Urinary bladder (tissue), 4 donors: ENCODE measurements around the gene OBSCN. TPM values are rescaled to one million over a fixed set of nuclear protein-coding genes. Genes with fewer than 3 reads are reported as not detected.

ENCODE experiments used
- DNase-seq: peaks from one replicate; pipeline ENCODE4 v3.0.0-alpha.2; 2015; ENCODE audit errors: extremely low spot score
- H3K27ac ChIP-seq: one replicate; pipeline ENCODE4 v1.5.1; 2013; ENCODE audit warnings: low read depth, mild to moderate bottlenecking, moderate library complexity
- H3K36me3 ChIP-seq: one replicate; pipeline ENCODE4 v1.6.1; 2013; ENCODE audit warnings: mild to moderate bottlenecking, moderate library complexity; ENCODE audit not compliant: insufficient read depth
- H3K4me1 ChIP-seq: one replicate; pipeline ENCODE4 v1.6.1; 2013; ENCODE audit warnings: mild to moderate bottlenecking, moderate library complexity; ENCODE audit not compliant: insufficient read depth
- H3K4me3 ChIP-seq: one replicate; pipeline ENCODE4 v1.5.1; 2013; ENCODE audit warnings: low read depth, low read length
- WGBS: extraction: QIAGEN DNeasy Blood & Tissue Kit; methylation state at CpG from one replicate; pipeline ENCODE4 v1.1.7; 2013; 5-methylcytosine and 5-hydroxymethylcytosine counted together
- polyA plus RNA-seq: library from polyadenylated mRNA; stranded (reverse); fragments of 200-250 nt; gene quantifications from one replicate; pipeline ENCODE4 v1.2.3, GENCODE V29; 2013
- total RNA-seq: library from RNA; depleted of rRNA; stranded (reverse); fragments of >200 nt; gene quantifications from one replicate; pipeline ENCODE4 v1.2.3, GENCODE V29; 2014
- donor health status: healthy with polysubstance abuse.
- donor health status: healthy.

The OBSCN gene
- total and polyA plus RNA-seq, 2 donors, result 8.4 to 29.1 TPM

DNA sequence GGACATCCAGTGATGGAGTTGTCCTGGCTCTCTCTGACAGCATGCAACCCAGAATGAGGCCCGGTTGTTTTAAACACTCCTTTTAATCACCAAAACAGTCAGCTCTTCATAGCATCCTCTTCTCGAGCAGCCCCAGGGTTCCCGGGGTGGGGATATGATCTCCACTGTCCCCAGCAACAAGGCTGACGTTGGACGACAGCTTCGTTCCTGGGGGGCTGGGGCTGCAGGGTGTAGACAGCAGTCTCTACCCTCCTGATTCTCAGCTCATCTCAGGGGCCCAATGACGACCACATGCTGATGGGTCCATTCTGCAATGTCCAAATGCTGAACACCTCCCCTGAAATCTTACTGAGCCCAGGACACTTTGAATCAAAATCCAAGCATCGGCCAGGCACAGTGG is 171.8 kb downstream of the OBSCN start:
- Histone ChIP-seq H3K27ac (no peak overlapping the region), H3K36me3 (no peaks in the 10 kb centered on the region), H3K4me1 (no peaks in the 10 kb centered on the region), H3K4me3 (no peak overlapping the region)
- no peak for DNase-seq
- WGBS, result 79% methylated on average over 8 of the region's 8 CpGs

DNA sequence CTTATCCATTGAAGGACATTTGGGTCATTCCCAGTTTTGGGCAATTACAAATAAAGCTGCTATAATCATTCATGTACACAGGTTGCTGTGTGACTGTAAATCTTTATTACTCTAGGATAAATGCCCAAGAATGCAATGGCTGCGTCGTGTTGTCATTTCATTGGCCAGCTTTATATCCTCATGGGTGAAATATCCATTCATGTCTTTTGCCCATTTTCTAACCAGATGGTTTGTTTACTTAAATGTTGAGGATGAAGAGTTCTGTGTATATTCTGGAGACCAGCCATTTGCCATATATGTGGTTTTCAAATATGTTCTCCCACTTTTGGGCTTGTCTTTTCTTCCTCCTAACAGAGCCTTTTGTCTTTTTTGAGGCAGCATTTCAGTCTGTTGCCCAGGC is 173.5 kb downstream of the OBSCN start:
- Histone ChIP-seq H3K4me3 (no peak overlapping the region), H3K27ac (no peak overlapping the region), H3K36me3 (no peaks in the 10 kb centered on the region), H3K4me1 (no peaks in the 10 kb centered on the region)
- DNase-seq, result no peak
- WGBS, result 46% methylated on average over 2 of the region's 2 CpGs

DNA sequence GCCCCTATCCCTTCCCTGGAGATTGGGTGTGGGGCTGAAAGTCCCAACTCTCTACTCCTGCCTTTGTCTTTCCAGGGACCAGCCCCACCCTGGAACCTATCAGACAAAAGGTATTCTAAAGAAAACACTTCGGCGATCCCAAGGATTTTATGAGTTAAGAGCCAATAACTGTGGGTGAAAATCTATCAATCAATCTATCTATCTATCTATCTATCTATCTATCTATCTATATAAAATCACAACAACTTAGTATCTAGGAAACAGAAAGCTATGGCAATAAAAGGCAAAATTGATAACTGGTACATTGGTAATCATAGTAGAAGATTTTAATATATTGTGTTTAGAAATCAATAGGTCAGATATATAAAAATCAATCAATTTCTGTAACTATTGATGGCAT is 175.9 kb downstream of the OBSCN start:
- no peak overlapping the region for H3K4me3 ChIP-seq
- H3K4me1 ChIP-seq, result no peaks in the 10 kb centered on the region
- no peak overlapping the region for H3K27ac ChIP-seq
- 87% methylated on average over 2 of the region's 2 CpGs for WGBS
- no peak for DNase-seq
- no peaks in the 10 kb centered on the region for H3K36me3 ChIP-seq

DNA sequence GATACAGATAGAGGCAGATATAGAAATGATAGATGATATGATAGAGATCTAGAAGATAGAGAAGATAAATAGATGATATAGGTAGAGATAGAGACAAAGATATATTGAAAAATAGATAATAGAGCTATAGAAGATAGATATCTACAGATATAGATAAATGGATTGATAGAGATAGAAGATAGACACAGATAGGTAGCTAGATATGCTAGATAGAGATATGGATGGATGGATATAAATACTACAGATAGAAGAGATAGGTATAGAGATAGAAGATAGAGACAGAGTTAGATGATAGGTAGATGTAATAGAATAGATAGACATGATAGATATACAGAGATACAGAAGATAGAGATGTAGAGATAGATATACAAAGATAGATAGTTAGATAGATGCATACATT is 177.4 kb downstream of the OBSCN start:
- Histone ChIP-seq H3K4me1 (no peaks in the 10 kb centered on the region), H3K36me3 (no peaks in the 10 kb centered on the region), H3K27ac (no peak overlapping the region), H3K4me3 (no peak overlapping the region)
- no peak for DNase-seq

DNA sequence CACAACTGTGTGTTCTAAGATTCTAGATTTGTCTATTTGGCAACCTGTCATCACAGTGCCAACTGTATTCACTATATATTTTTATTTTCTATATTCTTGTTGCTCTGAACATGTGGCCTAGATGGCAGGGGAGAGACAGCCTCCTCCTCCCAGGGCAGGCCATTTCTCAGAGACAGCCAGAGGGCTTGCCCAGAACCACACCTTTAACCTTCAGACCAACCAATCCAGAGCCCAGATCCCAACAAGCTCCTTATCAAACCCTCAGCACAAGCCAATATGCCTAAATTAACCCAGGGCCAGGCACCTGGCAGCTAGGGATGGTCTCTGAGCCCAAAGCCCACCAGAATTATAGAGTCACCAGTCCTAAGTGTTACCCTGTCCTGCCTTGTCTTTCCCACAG is 179.5 kb downstream of the OBSCN start:
- H3K4me1 ChIP-seq, result no peaks in the 10 kb centered on the region
- no peaks in the 10 kb centered on the region for H3K36me3 ChIP-seq
- DNase-seq, result no peak
- no peak overlapping the region for H3K27ac ChIP-seq
- H3K4me3 ChIP-seq, result no peak overlapping the region

DNA sequence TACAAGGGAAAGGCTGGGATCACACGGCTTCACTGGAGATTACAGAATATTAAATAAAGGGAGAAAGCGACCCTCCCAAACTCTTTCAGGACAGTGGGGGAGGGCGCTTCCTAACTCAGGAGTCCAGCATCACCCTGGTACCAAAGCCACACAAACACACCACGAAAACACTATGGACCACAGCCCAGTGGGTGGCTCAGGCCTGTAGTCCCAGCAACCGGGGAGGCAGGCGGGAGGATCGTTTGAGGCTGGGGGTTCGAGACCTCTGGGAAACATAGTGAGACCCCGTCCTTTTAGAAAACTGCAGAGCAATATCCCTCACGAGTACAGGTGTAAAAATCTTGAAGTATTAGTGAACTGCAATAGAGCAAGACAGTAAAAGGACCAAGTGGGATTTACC is 182.8 kb downstream of the OBSCN start:
- no peak overlapping the region for H3K27ac ChIP-seq
- peaks cover 4% of the 10 kb centered on the region for H3K36me3 ChIP-seq
- no peak overlapping the region for H3K4me3 ChIP-seq
- DNase-seq, result no peak
- WGBS, result 82% methylated on average over 10 of the region's 10 CpGs
- peaks cover 2% of the 10 kb centered on the region for H3K4me1 ChIP-seq

DNA sequence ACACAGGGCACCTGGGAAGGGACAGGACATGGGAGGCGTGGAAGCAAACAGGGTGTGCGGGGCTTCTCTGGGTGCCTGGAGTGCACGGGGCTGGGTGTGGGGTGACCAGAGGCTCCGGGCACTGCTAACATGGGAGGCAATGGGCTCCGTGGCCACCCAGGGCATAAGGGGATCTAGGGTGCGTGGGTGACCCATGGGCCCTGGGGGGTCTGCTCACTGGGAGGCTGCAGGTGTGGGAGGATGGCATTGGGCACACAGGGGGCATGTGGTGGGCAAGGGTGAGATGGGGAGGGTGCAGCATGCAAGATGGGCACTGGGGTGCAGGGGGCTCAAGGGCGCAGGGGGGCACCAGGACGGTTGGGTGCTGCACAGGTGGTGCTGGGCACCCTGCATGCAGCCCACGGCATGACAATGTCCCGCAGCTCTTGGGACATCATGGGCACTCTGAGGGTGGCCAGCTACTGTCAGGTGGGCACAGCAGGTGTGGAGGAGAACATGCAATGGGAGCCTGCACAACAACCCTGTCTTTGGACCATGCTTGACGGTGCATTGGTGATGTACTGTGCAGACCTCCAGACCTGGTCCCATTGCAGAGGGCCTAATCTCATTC is 183.7 kb downstream of the OBSCN start:
- peaks cover 2% of the 10 kb centered on the region for H3K4me1 ChIP-seq
- no peak overlapping the region for H3K27ac ChIP-seq
- no peak overlapping the region for H3K4me3 ChIP-seq
- WGBS, result 93% methylated on average over 11 of the region's 11 CpGs
- no peak for DNase-seq
- H3K36me3 ChIP-seq, result peaks cover 4% of the 10 kb centered on the region

DNA sequence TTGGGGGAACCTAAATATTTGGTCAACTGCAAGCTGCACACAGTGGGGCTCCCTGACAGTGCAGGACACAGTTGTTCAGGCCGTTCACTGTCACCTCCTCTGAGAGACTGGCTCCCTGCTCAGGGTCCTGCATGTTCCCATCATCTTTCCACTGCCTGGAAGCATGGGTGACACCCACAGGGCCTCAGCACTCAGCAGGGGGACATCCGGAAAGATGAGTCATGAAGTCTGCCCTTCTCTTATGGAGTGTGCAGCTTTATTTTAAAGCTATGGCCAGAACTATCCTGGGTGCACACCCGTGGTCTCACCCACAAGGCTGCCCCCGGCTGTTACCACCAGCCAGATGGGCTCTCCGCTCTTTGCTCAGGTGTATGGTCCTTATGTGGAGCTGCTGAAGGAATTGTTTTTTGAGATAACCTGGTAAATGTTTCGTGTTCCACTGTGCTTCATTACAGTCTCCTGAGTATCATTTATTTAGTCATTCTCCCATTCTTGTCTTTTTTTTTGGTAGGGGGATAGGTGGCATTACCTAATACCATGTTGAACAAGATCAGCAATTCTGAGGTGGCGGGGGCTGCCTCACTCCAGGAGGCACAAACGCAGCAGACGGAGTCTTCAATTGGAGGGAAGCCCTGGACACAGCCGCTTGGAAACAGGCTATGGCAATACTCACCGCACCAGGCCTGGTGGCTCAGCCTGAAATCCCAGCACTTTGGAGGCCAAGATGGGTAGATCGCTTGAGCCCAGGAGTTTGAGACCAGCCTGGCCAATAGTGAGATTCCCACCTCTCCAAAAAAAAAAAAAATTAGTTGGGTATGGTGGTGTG is 184.5 kb downstream of the OBSCN start:
- H3K4me3 ChIP-seq, result no peak overlapping the region
- WGBS, result 91% methylated on average over 12 of the region's 12 CpGs
- peaks cover 2% of the 10 kb centered on the region for H3K4me1 ChIP-seq
- no peak for DNase-seq
- peaks cover 7% of the 10 kb centered on the region for H3K36me3 ChIP-seq
- no peak overlapping the region for H3K27ac ChIP-seq

DNA sequence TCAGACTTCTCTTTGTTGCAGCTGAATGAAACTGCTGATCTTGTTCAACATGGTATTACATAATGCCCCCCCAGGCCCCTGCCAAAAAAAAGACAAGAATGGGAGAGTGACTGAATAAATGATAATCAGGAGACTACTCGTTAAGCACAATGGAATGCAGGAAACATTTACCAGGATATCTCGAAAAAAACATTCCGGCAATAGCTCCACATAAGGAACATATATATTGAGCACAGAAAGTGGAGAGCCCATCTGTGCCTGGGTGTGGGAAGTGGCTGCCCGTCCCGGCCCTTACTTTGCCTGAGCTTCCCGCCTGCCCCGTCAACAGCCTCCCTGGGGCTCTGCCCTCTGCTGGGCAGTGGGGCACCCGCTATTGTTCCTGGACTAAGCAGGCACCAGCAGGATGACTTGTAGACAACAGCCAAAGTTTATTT is 185.4 kb downstream of the OBSCN start:
- Histone ChIP-seq H3K27ac (no peak overlapping the region), H3K36me3 (peaks cover 7% of the 10 kb centered on the region), H3K4me1 (peaks cover 2% of the 10 kb centered on the region), H3K4me3 (no peak overlapping the region)
- no peak for DNase-seq
- WGBS, result 51% methylated on average over 8 of the region's 8 CpGs

DNA sequence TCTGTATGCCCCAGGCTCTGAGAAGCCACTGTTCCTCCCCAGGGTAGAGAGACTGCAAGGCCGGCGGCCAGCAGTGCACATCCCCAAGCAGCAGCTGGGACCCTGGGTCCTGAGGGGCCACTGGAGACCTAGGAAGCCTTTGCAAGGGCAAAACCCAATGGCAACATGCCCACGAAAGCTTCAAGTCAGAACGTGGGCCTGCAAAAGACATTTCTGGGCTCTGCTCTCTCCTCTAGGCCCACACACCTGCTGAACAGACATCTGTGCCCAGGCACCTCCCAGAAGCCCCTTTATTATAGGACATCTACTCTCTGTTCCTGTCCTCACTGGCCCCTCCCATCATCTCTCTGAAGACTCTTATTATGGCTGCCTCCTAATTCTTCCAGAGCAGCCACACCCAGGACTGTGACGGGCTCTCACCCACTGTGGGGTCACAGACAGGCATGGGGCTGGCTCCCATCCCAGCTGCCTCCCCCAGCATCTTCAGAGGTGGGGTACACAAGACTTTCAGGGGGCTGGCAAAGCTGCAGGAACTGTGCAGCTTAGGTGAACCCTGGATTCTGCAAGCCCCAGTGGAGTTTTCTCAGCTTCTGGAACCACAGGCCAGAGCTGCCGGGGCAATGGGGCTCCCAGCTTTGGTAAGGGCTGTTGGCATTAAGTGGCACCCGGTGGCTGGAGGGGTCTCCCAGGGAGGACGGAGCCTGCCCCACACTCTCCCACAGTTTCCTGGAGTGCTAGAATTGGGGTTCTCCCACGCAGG is 186.1 kb downstream of the OBSCN start:
- no peak for DNase-seq
- Histone ChIP-seq H3K4me3 (no peak overlapping the region), H3K27ac (no peak overlapping the region), H3K4me1 (peaks cover 2% of the 10 kb centered on the region), H3K36me3 (peaks cover 7% of the 10 kb centered on the region)
- WGBS, result 89% methylated on average over 9 of the region's 9 CpGs

DNA sequence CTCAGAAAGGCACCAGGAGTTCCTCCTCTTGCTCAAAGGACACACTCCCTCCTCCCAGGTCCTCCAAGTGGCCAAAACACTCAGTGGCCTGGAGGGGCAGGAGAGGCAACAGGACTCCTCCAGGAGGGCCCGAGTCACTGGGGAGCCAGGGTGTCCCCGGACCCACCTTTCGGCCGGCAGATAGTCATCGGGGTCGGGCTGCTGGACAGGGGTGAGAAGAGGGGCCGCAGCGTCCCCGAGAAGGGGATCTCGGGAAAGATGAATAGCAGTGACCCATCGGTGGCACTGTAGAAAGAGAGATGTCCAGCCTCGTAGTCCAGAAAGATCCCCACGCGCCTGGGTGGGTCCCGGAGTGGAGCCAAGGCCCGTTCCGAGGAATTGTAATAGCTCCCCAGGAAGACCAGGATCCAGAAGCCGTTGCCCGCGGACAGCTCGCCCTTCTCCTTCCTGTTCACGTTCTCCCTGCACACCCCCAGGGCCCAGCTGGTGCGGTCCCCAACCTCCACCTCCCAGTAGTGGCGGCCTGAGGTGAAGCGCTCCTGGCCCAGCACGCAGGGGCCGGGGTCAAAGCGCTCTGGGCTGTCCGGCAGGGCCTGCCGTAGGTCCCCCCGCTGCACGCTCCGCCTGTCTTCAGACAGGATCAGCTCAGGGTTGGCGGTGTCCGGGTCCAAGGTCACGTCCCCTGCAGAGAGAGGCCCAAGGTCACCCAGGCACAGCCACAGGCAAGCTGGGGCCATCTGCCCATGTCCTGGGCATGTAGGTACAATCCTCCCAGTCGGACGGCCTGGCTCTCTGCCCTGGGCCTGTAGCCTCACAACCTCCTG is 186.9 kb downstream of the OBSCN start:
- Histone ChIP-seq H3K4me3 (no peak overlapping the region), H3K36me3 (peaks cover 7% of the 10 kb centered on the region), H3K4me1 (peaks cover 2% of the 10 kb centered on the region), H3K27ac (no peak overlapping the region)
- WGBS, result 96% methylated on average over 38 of the region's 38 CpGs
- no peak for DNase-seq

DNA sequence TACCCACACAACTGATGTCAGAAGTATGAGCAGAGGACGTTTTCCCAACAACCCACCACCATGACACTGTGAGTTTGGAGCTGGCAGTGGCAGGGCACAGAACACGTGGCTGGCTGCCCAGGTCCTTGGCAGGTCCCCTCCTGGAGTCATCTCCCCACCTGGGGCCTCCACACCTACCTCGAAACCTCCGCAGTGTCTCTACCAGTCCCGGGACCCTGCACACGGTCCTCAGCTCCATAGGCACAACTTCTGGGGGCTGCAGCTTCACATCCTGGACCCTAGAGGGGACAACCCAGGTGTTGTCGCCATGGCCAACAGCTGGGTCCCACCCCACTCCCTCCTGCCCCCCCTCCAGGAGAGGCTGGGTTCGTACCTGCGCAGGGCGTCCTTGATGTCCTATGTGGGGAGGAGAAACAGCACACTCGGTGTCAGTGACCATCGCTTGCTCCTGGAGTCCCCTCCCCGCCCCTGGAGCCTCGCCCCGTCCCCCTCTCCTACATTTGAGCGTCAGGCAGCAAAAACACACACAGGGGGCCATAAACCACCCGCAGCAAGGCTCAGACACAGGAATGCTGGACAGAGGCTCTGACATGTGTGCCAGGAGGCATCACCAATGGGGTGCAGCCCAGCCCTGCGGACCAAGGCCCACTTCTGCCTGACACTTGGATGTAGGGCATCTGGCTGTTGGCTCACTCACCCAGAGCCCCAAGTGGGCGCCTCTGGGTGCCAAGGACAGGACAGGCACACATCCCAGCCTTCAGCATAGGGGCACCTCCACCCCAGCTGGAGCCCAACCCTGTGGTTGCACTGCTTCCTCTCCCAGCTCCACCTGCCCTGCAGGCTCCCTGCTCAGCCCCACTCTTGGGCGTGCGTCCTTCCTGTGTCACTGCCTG is 189.2 kb downstream of the OBSCN start:
- Histone ChIP-seq H3K4me1 (peaks cover 2% of the 10 kb centered on the region), H3K27ac (no peak overlapping the region), H3K36me3 (peaks cover 9% of the 10 kb centered on the region), H3K4me3 (no peak overlapping the region)
- no peak for DNase-seq
- 92% methylated on average over 21 of the region's 21 CpGs for WGBS
